ENCODE results near the gene C3orf33.

DNA sequence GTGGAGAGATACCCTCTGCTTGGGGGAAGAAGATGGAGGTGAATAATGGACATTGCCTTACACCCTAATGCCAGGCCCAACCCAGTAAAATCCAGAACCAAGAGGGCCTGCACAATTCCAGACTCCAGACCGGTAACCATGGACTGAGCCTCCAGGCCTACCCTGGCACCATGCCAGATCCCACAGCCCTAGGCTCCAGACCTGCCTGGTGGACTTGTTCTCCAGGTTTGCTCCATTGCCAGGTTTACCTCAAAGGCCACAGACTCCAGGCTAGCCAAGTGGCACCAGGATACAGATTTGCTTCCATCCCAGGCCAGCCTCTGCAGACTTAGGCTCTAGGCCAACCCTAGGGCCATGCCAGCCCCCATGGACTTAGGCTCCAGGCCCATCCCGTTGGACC, 75.2 kb downstream of the C3orf33 start:
- no peak for TF ChIP-seq POLR2A (IDR thresholded peaks at IDR 0.05)
- TF ChIP-seq, protein P1, sequence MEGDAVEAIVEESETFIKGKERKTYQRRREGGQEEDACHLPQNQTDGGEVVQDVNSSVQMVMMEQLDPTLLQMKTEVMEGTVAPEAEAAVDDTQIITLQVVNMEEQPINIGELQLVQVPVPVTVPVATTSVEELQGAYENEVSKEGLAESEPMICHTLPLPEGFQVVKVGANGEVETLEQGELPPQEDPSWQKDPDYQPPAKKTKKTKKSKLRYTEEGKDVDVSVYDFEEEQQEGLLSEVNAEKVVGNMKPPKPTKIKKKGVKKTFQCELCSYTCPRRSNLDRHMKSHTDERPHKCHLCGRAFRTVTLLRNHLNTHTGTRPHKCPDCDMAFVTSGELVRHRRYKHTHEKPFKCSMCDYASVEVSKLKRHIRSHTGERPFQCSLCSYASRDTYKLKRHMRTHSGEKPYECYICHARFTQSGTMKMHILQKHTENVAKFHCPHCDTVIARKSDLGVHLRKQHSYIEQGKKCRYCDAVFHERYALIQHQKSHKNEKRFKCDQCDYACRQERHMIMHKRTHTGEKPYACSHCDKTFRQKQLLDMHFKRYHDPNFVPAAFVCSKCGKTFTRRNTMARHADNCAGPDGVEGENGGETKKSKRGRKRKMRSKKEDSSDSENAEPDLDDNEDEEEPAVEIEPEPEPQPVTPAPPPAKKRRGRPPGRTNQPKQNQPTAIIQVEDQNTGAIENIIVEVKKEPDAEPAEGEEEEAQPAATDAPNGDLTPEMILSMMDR (IDR thresholded peaks at IDR 0.05): no peak
- TF ChIP-seq EP300 (IDR thresholded peaks at IDR 0.05): no peak

Data from sigmoid colon (tissue), 4 donors.